GM18505 (cell line): ENCODE results near the gene TNFAIP3.

Experiments used
- ATAC-seq: cut with Tn5 transposase; IDR thresholded peaks from one replicate; pipeline ENCODE4 v1.9.1; 2021; ENCODE audit not compliant: unreplicated experiment
- POLR2A ChIP-seq: IDR thresholded peaks from 4 replicates; pipeline ENCODE4 v1.6.1; 2011; ENCODE audit warnings: borderline replicate concordance; ENCODE audit not compliant: insufficient read depth, insufficient read length; ENCODE audit errors: extremely low read depth

Gene TNFAIP3

GRCh38 chr6:137872581-137873115, 5.6 kb downstream of the TNFAIP3 start:
- no peak for ATAC-seq
- no peak for TF ChIP-seq POLR2A

- peak; percentile 67 for TF ChIP-seq POLR2A
- peak; percentile 45 for ATAC-seq
Measured at GRCh38 chr6:137873273-137873762, 6.3 kb downstream of the TNFAIP3 start.

DNA sequence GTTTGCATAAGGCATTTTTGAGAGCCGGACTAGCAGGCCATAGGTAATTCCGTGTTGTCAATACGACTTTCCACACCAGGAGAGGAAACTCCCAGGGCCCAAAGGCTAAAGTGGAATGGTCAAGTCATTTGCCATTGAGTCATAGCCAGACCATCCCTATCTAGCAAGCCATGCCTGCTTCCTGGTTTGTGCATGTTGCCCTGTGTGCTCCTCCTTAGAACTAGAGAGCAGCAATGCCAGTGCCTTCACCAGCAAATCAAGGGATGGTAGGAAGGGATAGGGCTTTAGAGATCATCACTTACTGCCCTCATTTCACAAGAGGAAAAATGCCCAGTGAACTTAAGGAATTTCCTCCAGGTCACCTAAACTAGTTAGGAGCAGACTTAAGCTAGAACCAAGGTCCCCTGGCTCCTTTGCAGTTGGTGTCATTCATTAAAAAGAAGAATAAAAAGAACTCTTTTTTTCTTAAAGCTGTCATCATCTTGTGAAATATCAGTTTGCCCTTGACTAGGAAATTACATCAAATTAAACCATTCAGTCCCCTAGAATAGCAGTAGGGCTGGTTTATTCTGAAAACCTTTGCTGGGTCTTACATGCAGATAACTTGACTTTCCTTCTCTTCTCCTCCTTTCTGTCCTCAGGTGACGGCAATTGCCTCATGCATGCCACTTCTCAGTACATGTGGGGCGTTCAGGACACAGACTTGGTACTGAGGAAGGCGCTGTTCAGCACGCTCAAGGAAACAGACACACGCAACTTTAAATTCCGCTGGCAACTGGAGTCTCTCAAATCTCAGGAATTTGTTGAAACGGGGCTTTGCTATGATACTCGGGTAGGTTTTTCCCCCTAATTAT, 7.4 kb downstream of the TNFAIP3 start:
- peak; percentile 49 for TF ChIP-seq POLR2A
- ATAC-seq = no peak

GRCh38 chr6:137875058-137875520, 8.0 kb downstream of the TNFAIP3 start:
- no peak for TF ChIP-seq POLR2A
- ATAC-seq = no peak

DNA sequence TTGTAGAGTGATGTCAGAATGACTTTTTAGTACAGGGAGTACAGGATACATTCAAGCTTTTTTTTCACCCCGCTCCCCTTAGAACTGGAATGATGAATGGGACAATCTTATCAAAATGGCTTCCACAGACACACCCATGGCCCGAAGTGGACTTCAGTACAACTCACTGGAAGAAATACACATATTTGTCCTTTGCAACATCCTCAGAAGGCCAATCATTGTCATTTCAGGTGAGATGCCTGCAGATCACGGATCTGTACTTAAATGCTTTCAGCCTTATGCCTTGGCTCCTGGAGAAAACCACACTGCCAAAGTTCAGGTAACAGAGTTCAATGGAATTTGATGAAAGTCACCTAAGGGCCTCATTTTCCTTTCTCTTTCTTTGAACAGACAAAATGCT, 8.5 kb downstream of the TNFAIP3 start:
- no peak for ATAC-seq

DNA sequence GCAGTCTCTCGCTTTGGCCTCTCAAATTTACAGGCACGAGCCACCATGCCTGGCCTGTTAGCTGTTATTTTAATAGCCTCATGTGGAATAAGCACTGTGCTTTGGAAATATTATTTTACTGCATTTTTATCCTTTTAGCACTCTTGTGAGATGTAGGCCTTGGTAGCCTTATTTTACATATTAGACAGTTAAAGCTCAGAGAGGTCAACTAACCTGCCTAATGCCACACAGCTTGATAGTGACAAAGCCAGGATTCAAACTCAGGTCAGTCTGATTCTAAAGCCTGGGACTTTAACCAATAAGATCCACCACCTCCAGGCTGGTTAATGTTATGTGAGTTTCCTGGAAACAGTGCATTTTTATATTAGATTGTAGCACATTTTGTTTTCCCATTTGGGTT, 9.5 kb downstream of the TNFAIP3 start:
- ATAC-seq = no peak
- no peak for TF ChIP-seq POLR2A

More for the DNA sequence above, 8.5 kb downstream of the TNFAIP3 start:
- TF ChIP-seq POLR2A = no peak

DNA sequence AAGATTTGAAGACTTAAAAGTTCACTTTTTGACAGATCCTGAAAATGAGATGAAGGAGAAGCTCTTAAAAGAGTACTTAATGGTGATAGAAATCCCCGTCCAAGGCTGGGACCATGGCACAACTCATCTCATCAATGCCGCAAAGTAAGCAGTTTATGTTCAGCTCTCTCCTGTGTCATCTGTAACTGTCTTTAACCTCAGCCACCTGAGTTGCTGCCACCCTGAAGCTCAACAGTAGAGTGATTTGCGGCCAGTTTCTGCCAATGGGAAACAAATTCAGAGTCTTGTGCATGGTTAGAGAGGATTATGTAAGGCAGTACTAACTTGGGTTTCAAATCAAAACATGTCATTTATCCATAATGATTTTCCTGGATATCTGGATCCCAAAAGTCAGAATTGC, 10.1 kb downstream of the TNFAIP3 start:
- no peak for ATAC-seq
- no peak for TF ChIP-seq POLR2A

DNA sequence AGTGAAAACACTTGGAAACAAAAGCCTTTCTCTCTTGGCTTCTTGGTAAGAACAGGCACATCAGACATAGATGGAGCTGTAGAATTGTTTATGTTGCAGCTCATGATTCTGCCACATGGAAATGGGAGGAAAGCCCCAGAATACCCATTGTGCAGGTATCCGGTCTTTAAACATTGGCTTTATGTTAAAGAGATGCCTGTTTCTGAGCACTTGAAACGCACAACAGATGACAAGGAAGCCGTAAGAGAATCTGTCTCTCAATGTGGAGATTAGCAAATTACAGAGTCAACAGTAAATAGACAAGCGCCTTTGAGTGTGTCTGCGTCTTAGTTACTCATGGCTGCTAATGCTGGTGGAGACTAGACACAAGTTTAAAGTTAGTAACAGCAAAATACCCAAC, 10.5 kb downstream of the TNFAIP3 start:
- TF ChIP-seq POLR2A = no peak
- ATAC-seq = no peak

DNA sequence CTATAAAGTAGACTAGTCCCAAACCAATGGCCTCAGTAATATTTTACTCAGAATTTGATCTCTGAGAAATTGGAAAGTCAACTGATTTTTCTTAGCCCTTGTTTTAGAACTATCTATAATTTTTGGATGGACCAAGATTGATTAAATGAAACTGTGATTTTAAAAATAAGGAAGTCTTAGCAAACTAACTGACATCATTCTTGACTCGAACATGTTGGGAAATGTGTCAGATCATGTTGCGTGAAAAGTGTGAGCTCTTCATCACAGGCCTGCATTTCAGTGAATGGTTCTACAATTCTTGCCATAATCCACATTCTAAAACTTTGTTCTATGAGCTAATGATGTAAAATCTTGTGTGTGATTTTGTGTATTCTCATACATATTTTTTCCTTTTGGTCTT, 11.0 kb downstream of the TNFAIP3 start:
- no peak for ATAC-seq

DNA sequence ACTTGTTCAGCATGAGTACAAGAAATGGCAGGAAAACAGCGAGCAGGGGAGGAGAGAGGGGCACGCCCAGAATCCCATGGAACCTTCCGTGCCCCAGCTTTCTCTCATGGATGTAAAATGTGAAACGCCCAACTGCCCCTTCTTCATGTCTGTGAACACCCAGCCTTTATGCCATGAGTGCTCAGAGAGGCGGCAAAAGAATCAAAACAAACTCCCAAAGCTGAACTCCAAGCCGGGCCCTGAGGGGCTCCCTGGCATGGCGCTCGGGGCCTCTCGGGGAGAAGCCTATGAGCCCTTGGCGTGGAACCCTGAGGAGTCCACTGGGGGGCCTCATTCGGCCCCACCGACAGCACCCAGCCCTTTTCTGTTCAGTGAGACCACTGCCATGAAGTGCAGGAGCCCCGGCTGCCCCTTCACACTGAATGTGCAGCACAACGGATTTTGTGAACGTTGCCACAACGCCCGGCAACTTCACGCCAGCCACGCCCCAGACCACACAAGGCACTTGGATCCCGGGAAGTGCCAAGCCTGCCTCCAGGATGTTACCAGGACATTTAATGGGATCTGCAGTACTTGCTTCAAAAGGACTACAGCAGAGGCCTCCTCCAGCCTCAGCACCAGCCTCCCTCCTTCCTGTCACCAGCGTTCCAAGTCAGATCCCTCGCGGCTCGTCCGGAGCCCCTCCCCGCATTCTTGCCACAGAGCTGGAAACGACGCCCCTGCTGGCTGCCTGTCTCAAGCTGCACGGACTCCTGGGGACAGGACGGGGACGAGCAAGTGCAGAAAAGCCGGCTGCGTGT, 11.6 kb downstream of the TNFAIP3 start:
- no peak for ATAC-seq
- TF ChIP-seq POLR2A = peak; percentile 21

More for the DNA sequence above, 11.0 kb downstream of the TNFAIP3 start:
- no peak for TF ChIP-seq POLR2A

- ATAC-seq = no peak
- TF ChIP-seq POLR2A = peak; percentile 15
Measured at GRCh38 chr6:137879299-137879698, 12.2 kb downstream of the TNFAIP3 start.

GRCh38 chr6:137879885-137880745, 13.1 kb downstream of the TNFAIP3 start:
- ATAC-seq = no peak
- TF ChIP-seq POLR2A = no peak

GRCh38 chr6:137880746-137881521, 13.9 kb downstream of the TNFAIP3 start:
- no peak for ATAC-seq
- peak; percentile 7 for TF ChIP-seq POLR2A

DNA sequence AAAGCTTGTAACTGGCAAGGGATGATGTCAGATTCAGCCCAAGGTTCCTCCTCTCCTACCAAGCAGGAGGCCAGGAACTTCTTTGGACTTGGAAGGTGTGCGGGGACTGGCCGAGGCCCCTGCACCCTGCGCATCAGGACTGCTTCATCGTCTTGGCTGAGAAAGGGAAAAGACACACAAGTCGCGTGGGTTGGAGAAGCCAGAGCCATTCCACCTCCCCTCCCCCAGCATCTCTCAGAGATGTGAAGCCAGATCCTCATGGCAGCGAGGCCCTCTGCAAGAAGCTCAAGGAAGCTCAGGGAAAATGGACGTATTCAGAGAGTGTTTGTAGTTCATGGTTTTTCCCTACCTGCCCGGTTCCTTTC, 14.4 kb downstream of the TNFAIP3 start:
- peak; percentile 8 for TF ChIP-seq POLR2A
- no peak for ATAC-seq
